ENCODE results near the gene DNM3. TPM values are rescaled to one million over a fixed set of nuclear protein-coding genes. Genes with fewer than 3 reads are reported as not detected.
"Not testable (repeated sequence)": the region's sequence is repeated elsewhere in the genome, so short reads cannot be mapped to it uniquely, and the experiment has no call there.

Gene DNM3
- 1.6 TPM for total RNA-seq

DNA sequence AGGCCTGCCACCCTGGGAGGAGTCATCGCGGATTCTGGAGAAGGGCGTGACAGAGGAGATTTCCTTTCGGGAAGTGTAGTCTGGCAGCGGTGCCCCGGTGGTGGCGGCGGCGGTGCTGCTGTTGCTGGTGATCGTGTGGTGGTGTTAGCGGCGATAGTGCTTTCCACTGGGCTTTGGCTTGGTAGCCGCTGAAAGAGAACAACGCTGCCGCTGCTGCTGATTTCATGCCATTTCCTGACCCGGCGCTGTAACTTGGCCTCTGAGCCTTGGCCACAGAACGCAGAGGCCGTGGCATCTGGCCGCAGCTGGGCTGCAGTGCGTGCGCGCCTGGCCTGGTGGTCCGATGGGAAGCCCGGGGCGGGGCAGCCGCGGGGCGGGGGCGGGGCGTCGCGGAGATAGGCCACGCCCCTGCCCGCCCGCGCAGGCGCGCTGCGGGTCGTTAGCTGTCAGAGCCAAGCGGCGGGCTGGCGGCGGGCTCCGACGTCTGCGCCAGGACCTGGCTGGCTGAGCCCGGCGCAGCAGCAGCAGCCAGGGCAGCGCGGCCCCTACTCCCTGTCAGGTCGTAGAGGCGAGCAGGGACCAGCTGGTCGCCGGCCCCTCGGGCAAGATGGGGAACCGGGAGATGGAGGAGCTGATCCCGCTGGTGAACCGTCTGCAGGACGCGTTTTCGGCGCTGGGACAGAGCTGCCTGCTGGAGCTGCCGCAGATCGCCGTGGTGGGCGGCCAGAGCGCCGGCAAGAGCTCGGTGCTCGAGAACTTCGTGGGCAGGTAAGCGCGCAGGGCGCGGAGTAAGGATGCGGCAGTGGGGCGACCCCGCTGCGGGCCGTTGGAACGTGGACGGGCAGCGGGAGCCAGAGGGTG lies at the start of gene DNM3:
TSS of gene DNM3 (plus strand) at position 449 of the 861 bp plus-strand sequence. CDS start at position 608, 159 bp downstream.
- peak; percentile 96 for ATAC-seq

DNA sequence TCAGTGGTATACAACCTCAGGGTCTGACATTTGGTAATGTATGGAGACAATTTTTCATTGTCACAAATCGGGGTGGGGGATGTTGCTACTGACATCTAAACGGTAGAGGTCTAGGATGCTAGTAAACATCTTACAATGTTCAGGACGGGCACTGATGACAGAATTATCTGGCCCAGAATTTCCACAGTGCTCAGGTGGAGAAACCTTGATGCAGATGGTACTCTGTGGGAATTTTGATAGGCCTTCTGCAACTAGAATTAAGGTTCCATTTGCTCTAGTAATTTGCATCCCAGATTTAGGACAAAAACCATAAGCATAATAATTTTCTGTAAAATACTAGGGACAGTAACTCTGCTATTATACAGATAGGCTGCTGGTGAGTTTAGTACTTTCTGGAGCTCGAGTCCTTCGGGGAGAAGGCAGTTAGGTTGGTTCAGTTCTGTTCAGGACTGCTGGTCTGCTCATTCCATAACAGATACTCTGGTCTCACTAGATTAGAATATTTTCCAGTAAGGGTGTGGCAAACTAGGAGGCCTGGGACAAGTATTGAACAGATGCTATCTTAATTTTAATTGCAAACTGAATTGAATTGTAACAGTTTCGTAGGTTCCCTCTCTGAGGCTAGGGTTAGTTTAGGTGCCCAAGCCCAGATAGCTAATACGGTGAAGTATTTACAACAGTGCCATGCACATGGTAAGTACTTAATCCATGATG lies 48.5 kb upstream of the DNM3 start:
- ATAC-seq: no peak

DNA sequence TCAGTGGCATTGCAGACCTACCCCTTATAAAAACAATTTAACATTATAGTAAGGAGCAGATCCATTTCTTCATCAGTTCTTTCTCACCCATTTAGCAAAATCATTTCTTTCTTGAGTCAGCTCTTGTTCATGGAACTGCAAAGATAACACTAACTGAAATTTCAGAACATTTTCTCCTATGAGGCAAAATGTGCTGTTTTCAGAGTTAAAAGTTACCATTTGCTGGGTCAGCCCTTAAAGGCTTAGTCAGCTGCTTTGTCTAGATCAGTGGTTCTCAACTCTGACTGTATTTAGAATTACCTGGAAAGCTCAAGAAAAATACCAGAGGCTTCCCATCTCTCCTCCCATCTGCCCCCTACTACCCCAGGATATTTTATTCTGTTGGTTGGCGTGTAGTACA lies 47.7 kb upstream of the DNM3 start:
- ATAC-seq: no peak

DNA sequence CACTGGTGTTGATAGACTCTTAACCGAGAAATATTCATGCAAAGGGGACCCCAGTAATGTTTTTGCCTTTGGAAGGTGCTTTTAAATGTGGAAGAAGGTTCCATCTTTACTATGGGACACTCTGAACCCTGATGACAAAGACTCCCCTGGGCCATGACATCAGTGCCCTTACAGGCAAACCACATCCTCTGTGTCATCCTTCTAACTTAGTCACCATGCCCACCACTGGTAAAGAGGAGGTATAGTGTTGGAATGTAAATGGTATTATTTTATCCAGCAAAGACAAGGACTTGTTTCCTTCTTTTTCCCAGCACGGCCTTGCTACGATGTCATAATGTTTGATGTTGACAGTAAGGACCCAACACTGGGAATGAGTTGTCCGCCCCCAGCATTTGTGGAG lies 47.2 kb upstream of the DNM3 start:
- no peak for ATAC-seq

DNA sequence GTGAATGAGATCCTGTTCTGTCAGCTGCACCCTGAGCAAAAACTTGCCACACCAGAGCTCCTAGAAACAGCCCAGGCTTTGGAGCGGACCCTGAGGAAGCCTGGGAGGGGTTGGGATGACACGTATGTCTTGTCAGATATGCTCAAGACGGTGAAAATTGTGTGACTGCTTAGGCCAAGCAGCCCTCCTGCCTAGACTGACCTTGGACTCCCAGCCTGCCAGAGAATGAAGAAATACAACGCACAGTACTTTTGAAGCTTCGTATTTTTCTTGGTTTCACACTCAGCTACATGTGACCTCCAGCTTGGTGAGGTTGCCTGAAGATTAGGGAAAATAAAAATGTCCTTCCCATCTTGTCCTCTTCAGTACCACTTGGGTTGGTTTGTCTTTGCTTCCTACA lies 44.7 kb upstream of the DNM3 start:
- ATAC-seq: no peak

DNA sequence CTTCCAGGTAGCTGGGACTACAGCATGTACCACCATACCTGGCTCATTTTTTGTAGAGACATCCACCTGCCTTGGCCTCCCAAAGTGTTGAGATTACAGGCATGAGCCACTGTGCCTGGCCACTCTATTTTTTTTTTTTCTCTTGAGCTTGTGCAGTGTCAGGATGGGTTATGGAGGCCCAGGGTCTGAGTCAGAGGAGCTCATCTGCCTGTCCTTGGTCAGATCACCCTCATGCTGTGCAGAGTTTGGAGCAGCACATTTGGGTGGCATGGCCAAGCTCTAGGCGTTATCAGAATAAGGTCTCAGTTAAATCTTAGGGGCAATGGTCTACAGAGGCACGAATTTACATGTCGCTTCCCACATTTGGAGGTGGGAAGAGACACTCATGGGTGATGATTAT lies 43.0 kb upstream of the DNM3 start:
- no peak for ATAC-seq

DNA sequence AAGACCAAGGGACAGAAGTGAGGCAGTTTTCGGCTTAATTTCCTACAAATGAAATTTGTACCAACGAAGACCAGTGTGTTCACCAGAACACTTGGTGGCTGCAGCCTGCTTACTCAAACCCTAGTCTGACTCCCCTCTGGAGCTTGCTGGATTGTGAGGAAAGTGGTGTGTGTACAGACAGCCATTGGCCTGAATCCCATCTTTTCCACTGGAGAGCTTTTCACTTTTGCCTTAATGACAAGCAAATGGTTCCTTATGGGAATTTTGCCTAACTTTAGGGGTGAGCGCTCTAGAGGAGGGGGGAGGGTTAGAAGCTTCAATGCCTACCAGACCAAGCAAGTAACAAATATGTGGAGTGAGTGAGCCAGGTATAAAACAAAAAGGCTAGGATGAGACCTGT lies 42.5 kb upstream of the DNM3 start:
- ATAC-seq: no peak

DNA sequence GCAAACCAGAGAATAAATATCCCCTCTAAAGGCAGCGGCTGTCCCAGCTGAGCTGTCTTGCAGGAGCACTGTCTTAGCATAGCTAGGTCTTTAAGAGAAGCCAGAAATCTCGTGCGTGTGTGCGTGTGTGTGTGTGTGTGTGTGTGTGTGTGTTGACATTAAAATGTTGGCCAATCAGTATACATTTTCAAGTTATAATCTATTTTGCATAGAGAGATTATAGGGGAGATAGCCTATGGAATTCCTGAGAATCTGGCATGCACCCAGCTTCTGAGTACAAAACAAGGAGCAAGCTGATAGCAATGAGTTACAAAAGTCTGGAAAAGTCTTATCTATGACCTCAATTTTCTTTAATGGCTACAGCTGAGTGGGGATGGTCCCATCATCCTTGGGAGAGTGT lies 42.1 kb upstream of the DNM3 start:
- no peak for ATAC-seq

DNA sequence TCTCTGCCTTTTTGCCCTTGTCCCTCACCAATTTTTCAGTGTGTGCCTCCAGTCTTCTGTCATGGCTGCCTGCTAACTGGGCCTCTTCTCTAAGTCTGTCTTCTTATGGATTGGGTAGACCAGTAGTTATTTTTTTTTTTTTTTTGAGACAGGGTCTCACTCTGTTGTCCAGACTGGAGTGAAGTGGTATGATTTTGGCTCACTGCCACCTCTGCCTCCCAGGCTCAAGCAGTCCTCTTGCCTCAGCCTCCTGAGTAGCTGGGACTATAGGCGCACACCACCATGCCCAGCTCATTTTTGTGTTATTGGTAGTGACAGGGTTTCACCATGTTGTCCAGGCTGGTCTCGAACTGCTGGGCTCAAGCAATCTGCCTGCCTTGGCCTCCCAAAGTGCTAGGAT lies 41.6 kb upstream of the DNM3 start:
- not testable (repeated sequence) for ATAC-seq

DNA sequence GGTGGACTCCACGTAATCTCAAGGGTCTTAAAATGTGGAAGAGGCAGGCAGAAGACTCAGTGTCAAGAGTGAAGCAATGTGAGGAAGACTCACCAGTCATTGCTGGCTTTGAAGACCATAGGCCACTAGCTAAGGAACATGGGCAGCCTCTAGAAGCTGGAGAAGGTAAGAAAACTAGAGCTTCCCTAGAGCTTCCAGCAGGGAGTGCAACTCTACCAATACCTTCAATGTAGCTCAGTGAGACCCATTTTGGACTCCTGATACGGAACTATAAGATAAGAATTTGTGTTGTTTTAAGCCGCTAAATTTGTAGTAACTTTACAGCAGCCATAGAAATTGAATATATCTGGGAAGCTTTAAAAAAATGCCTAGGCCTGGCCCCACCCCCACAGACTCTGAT lies 41.0 kb upstream of the DNM3 start:
- no peak for ATAC-seq

DNA sequence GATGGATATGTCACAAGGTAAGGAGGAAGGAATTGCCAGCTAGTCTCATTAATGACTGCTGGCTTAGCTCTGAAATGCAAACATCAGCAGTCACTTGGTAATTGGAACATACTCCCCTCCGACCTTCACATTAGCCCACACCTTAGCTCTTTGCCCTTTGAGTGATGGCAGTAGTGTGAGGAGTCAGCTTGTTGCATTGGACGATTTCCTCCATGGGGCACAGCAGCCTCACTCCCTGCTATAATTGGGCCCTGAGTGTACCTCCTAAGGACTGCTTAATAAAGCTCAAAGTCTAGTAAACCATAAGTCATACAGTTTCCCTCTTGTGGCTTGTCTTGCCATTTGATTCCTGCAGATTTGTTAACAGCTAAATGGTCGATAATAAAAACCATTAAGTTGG lies 40.4 kb upstream of the DNM3 start:
- no peak for ATAC-seq

DNA sequence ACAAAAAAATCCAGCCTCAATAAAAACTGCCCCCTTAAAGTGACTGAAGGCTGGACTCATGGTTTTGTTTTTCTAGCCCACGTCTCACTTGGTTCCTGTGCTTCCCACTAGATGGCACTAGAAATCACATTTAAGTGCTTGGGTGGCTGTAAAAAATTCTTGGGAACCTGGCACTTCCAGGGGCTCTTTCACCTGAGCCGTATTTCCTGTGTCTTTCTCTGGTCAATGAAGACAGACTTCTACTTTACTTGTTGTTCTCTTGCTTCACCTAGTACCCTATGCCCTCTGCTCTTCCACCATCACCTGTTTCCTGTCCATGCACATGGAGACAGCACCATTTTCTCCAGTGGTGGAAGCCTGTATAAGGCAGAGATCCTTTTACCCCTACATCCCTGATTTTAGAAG lies 39.8 kb upstream of the DNM3 start:
- ATAC-seq: peak; percentile 44

DNA sequence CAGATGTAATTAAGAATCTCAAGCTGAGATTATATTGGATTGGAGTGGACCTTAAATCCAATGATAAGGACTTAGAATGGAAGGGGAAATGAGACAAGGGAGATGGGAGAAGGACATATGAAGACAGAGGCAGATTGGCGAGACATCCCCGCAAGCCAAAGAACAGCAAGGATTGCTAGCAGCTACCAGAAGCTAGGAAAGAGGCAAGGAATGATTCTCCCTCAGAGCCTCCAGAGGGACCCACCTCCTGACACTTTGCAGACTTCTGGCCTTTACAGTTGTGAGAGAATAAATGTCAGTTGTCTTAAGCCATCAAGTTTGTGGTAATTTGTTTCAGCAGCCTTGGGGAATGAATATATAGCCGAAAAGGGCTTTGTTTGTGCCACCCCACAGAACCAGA lies 39.1 kb upstream of the DNM3 start:
- ATAC-seq: no peak

DNA sequence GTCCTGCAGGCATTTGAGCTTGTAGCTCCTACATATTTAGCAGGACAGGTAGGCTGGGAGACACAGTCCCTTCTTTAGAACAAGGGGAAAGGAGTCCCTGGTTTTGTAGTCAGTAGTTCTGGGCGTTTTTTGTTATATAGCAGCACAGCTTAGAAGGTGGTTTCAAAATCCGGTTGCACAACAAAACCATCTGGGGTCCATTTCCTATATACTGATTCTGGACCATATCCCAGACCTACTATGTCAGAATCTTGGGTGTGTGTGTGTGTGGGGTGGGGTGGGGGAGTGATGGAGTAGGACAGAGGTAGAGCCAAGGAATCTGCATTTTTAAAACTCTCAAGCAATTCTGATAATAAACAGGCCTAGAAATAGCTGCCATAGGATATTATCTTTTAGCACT lies 38.3 kb upstream of the DNM3 start:
- no peak for ATAC-seq

DNA sequence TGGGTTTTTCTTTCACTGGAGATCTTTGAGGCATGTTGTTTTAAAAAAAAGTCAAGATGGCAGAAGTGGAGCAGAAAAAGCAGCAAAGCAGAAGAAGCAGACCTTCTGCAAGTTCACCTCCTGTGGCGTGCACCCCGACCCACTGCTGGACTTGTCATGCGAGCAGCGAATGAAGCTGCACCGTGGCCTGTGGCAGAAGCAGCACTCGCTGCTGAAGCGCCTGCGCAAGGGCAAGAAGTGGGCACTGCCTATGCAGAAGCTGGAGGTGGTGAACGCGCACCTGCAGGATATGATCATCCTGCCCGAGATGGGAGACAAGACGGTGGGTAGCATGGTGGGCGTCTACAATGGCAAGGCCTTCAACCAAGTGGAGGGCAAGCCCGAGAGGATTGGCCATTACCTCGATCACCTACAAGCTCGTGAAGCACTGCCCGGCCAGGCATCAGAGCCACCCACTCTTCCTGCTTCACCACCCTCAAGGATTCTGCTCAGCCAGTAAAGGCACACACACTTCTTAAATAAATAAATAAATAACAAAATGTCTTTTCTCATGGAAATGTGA lies 37.8 kb upstream of the DNM3 start:
- ATAC-seq: no peak

DNA sequence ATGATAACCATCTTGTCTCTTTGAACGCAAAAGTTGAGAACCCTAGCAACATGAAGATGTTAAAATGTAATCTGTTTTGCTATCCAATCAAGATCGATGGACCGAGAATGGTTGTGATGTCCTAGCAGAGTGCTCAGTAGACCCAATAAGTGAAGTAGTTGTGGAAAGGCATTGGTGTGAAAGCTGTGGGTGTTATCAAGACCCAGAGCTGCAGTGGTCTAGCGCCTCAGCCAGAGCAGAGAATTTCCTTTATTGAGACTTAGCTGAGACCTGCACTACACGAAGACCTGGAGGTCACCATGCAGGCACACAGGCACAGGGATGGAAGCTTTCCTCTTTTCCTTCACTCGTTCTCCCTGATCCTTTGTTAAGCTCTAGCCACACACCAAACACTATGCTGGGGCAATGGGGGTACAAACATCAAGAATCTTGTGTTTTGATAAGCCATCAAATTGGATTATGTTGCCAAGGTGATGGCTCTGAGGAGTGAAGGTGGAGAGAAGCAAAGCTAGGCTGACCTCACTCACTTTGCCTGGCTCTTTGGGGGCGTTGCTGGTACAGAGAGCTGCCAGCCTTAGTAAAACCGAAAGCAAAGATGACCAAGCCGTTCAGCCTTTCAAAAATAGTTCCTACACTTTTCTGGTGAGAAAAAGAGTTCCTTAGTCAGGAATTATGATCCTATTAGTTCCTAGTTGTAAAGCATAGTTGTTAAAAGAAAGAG lies 35.7 kb upstream of the DNM3 start:
- ATAC-seq: no peak

DNA sequence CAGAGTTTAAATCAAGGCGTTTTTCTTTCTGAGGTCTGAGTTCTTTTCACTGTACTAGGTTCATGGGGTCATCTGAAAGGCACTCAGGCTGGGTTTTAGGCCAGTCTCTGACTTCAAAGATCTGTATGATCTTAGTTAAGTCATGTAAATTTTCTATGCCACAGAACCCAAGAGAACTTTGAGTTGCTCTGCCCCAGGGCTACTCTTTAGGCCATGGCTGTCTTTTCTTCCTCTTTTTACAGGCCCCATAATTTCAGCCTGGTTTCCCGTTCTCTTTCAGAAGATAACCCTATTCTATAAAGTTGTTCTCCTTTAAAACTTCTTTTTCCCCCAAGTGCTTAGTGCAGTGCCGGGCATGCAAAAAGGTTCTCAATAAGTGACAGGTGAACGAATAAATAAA lies 33.7 kb upstream of the DNM3 start:
- ATAC-seq: no peak

DNA sequence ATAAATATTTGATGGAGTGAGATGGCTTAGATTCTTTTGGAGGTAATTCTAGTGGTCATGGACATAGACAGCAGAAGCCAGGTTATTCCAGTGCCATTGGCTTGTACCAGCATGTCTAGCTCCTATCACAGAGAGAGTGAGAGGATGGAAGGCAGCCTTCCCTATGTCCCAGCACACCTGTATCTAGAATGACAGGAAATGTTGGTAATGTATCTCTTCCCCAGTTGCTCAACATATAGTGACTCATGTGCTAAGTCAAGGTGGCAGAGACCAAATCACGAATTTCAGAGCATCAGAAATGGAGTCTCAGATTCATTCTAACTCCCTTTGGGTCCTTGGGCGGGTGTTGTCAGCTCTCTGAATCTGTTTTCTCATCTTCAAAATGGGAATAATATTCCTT lies 31.5 kb upstream of the DNM3 start:
- ATAC-seq: peak; percentile 92

DNA sequence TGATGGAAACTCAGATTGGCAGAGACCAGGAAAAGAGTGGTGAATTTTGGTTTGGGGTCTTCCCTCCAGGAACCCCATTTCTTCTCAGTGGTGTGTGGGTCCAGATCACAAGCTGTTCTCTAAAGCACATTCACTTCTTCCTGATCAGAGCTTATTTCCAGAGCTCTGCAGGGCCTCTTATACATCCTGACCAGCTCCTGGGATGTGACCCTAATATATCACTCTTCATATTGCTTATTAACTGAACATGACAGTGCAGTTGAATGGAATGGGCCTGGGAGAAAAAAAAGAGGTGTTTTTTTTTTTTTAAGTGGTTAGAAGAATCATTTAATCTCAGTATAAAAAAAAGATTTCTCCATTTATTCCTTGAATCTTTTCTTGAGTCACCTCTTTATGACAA lies 29.6 kb upstream of the DNM3 start:
- no peak for ATAC-seq

DNA sequence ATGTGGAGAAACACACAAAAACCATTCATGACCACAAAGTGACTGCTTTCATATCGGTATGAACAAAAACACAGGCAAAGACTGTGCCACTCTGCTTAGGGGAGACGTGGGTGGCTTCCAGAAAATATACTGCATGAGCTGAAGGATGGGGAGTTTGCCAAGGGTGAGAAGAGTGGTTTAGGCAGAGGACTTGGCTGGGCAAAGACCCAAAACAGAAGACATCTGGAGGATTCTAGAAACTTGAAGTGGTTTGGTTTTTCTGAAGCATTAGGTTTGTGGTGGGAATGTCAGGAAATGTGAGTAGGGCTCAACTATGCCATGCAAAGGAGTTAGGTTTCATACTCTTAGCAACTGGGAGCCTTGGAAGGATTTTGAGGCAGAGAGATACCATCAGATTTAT lies 26.6 kb upstream of the DNM3 start:
- ATAC-seq: no peak

DNA sequence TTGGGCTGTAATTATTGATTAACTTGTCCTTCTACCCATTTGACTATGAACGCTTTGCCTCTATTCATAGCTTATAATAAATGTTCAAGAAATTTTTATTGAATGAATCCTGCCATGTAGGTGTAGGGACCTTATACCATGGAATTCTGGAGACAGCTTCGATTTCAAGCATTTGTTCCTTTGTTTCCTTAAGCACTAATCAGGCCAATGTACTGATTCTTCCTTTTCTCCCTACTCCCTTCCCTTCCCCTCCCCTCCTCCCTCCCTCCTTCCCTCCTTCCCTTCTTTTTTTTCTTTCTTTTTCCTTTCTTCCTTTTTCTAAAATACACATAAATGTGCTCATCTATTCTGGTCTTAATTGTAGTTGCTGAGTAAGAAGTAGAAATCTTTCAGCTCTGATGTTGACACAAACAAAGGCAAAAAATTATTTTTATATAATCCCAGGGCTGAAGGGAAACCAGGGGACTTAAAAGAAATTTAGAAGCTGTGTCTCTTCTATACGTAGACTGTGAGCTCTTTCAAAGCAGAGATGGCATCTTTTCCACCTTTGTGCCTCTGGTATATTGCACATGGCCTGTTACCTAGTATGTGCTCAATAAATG lies 24.9 kb upstream of the DNM3 start:
- ATAC-seq: no peak

DNA sequence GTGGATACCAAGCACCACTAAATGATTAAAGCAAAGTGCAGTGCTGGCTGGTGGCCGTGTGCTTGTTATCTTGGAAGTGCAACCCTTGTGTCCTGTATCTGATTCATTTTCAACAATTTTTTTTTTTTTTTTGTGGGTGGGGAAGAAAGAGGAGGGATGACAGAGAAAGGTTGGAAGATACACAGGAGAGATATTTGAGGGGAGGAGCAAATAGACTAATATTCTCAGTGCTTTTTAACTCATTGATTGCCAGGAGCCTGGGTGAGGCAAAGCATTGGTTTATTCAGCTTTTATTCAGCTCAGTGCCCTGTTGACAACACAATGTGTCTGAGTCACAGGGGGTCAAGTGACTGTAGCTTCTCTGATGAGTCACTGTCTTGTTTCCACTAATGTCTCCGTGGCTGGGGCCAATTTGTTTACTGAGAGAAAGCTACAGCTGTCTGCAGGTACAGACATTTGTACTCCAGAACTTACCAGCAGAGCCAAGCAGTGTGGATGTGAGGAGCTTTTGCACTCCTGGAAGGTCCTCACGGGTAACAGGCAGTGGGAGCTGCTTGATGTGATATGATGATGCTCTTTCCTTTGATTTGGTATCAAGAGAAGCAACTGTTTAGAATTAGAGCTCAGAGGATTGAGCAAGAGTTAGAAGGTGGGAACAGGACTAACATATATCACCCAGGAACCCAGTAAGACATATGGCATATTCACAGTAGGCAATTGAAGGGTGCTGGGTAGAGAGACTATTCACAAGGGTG lies 23.6 kb upstream of the DNM3 start:
- ATAC-seq: peak; percentile 93
